OCI-LY1 (cell line): Measurements from ENCODE around the gene LYL1.

Source experiments
- H2AFZ ChIP-seq: fragments of 200-600 bp; sonication (generic), shearing (Covaris generic); 2 replicates; pipeline ENCODE4 v1.6.0; 2014; ENCODE audit warnings: antibody characterized with exemption, mild to moderate bottlenecking, low read length
- H3F3A ChIP-seq: fragments of 200-600 bp; sonication (generic), shearing (Covaris generic); 2 replicates; pipeline ENCODE4 v1.6.0; 2014; ENCODE audit warnings: mild to moderate bottlenecking, antibody characterized with exemption, low read length, moderate library complexity; ENCODE audit not compliant: insufficient read depth
- H3K27ac ChIP-seq: fragments of 200-600 bp; sonication (generic); 2 replicates; pipeline ENCODE4 v1.5.1; 2014; ENCODE audit warnings: low read length, mixed run types, mild to moderate bottlenecking, low read depth; ENCODE audit not compliant: poor library complexity, severe bottlenecking
- H3K27me3 ChIP-seq: fragments of 200-600 bp; sonication (generic); 2 replicates; pipeline ENCODE4 v1.6.0; 2014; ENCODE audit warnings: antibody characterized with exemption, mild to moderate bottlenecking, low read length, moderate library complexity; ENCODE audit not compliant: insufficient read depth
- H3K36me3 ChIP-seq: fragments of 200-600 bp; sonication (generic); 2 replicates; pipeline ENCODE4 v1.6.1; 2014; ENCODE audit warnings: mild to moderate bottlenecking, antibody characterized with exemption, low read length, moderate library complexity, mixed read lengths; ENCODE audit not compliant: insufficient read depth
- H3K4me1 ChIP-seq: fragments of 200-600 bp; sonication (generic); 2 replicates; pipeline ENCODE4 v1.5.1; 2014; ENCODE audit warnings: mild to moderate bottlenecking, low read length, moderate library complexity; ENCODE audit not compliant: insufficient read depth, severe bottlenecking
- H3K4me2 ChIP-seq: fragments of 200-600 bp; sonication (generic), shearing (Covaris generic); 2 replicates; pipeline ENCODE4 v1.6.1; 2014; ENCODE audit warnings: low read length
- H3K4me3 ChIP-seq: fragments of 200-600 bp; sonication (generic); 2 replicates; pipeline ENCODE4 v1.5.1; 2014; ENCODE audit warnings: low read length, low read depth, mild to moderate bottlenecking, mixed read lengths; ENCODE audit not compliant: poor library complexity, severe bottlenecking
- H3K79me2 ChIP-seq: fragments of 200-600 bp; shearing (Covaris generic); 2 replicates; pipeline ENCODE4 v1.6.1; 2016; ENCODE audit warnings: mixed run types, low read length, mixed read lengths; ENCODE audit not compliant: insufficient read depth
- H3K9ac ChIP-seq: fragments of 200-600 bp; sonication (generic), shearing (Covaris generic); 2 replicates; pipeline ENCODE4 v1.6.1; 2014; ENCODE audit warnings: mild to moderate bottlenecking, low read length, mixed read lengths
- H3K9me2 ChIP-seq: fragments of 200-600 bp; sonication (generic), shearing (Covaris generic); 2 replicates; pipeline ENCODE4 v1.6.1; 2014; ENCODE audit warnings: low read depth, mild to moderate bottlenecking, low read length, mixed read lengths
- H3K9me3 ChIP-seq: fragments of 200-600 bp; shearing (Covaris generic); 2 replicates; pipeline ENCODE4 v1.6.1; 2014; ENCODE audit warnings: low read length, mixed read lengths
- H4K20me1 ChIP-seq: fragments of 200-600 bp; sonication (generic), shearing (Covaris generic); 2 replicates; pipeline ENCODE4 v1.6.0; 2016; ENCODE audit warnings: mild to moderate bottlenecking, low read length; ENCODE audit not compliant: insufficient read depth
- EZH2 ChIP-seq: fragments of 200-600 bp; sonication (generic), shearing (Covaris generic); IDR thresholded peaks from 2 replicates; pipeline ENCODE4 v1.8.0; 2017; ENCODE audit warnings: borderline replicate concordance, mixed run types, mild to moderate bottlenecking, antibody characterized with exemption, low read length, moderate library complexity, mixed read lengths
- TF ChIP-seq, protein P1 (sequence below): fragments of 200-600 bp; sonication (generic), shearing (Covaris generic); IDR thresholded peaks from 2 replicates; pipeline ENCODE4 v1.5.1; 2017; ENCODE audit warnings: mild to moderate bottlenecking, antibody characterized with exemption, low read length, moderate library complexity, mixed read lengths

LYL1 gene

DNA sequence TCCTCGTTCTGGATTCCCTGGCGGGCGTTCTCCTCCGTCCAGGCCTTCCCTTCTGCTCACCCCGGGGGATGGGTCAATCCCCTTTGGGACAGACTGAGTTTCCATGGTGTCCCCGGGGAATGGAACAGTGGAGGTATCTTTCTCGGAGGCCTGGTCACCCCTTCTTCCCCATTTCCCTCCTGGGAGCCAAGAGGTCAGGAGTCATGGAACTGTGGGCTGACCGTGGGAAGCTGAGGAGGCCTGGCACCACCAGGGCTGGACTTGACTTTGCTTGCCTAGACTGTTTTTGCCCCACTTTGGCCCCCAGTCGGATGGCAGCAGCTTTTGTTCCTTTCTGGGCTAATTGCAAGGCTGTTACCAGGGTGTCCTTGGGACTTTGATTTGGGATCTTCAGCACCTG is 17.4 kb upstream of the LYL1 start:
- no peaks in the 10 kb centered on the region for H4K20me1 ChIP-seq
- peak overlapping the region; percentile 100 for H3K4me3 ChIP-seq
- H3K9me3 ChIP-seq: no peaks in the 10 kb centered on the region
- no peak overlapping the region for H3K27ac ChIP-seq
- no peaks in the 10 kb centered on the region for H3K27me3 ChIP-seq
- peaks cover 27% of the 10 kb centered on the region; the same call in 1 of the 2 replicates for H3K36me3 ChIP-seq
- no peaks in the 10 kb centered on the region for H3K9me2 ChIP-seq
- H2AFZ ChIP-seq: no peak overlapping the region
- peaks cover 51% of the 10 kb centered on the region for H3K4me1 ChIP-seq
- peak overlapping the region; percentile 80 for H3K4me2 ChIP-seq
- H3F3A ChIP-seq: peaks cover 4% of the 10 kb centered on the region; the same call in 1 of the 2 replicates
- peaks cover 44% of the 10 kb centered on the region for H3K79me2 ChIP-seq
- TF ChIP-seq, protein P1, sequence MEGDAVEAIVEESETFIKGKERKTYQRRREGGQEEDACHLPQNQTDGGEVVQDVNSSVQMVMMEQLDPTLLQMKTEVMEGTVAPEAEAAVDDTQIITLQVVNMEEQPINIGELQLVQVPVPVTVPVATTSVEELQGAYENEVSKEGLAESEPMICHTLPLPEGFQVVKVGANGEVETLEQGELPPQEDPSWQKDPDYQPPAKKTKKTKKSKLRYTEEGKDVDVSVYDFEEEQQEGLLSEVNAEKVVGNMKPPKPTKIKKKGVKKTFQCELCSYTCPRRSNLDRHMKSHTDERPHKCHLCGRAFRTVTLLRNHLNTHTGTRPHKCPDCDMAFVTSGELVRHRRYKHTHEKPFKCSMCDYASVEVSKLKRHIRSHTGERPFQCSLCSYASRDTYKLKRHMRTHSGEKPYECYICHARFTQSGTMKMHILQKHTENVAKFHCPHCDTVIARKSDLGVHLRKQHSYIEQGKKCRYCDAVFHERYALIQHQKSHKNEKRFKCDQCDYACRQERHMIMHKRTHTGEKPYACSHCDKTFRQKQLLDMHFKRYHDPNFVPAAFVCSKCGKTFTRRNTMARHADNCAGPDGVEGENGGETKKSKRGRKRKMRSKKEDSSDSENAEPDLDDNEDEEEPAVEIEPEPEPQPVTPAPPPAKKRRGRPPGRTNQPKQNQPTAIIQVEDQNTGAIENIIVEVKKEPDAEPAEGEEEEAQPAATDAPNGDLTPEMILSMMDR: no peak
- TF ChIP-seq EZH2: no peak
- H3K9ac ChIP-seq: peak overlapping the region; percentile 99; the same call in 1 of the 2 replicates

DNA sequence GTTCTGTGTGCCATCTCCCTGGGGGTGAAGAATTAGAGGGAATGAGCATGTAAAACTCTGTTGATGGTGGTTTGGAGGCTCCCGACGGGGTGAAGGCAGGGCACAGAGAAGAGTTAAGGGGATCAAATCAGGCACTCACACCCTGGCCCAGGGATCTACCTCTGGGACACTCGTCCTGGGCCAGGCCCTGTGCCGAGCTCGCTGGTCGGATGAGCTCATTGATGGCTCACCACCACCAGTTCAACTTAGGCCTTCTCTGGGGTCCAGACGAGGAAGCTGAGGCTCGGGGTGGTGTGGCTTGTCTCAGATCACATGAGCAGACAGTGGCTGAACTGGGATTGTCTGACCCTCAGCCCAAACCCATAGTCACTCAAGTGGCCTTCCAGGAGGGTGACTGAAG is 17.0 kb upstream of the LYL1 start:
- TF ChIP-seq, protein P1: no peak
- TF ChIP-seq EZH2: no peak
- Histone ChIP-seq H2AFZ (no peak overlapping the region), H3K79me2 (peaks cover 44% of the 10 kb centered on the region), H3K9me2 (no peaks in the 10 kb centered on the region), H4K20me1 (no peaks in the 10 kb centered on the region), H3K27me3 (no peaks in the 10 kb centered on the region), H3K4me2 (peak overlapping the region; percentile 80), H3K36me3 (peaks cover 23% of the 10 kb centered on the region; the same call in 1 of the 2 replicates), H3K4me1 (peaks cover 52% of the 10 kb centered on the region), H3K9ac (peak overlapping the region; percentile 99), H3F3A (peaks cover 4% of the 10 kb centered on the region; the same call in 1 of the 2 replicates), H3K27ac (no peak overlapping the region), H3K4me3 (peak overlapping the region; percentile 100), H3K9me3 (no peaks in the 10 kb centered on the region)

- H3K9me3 ChIP-seq: no peaks in the 10 kb centered on the region
- H3K4me2 ChIP-seq: peak overlapping the region; percentile 80
- H3K4me3 ChIP-seq: peak overlapping the region; percentile 100
- H3K4me1 ChIP-seq: peaks cover 52% of the 10 kb centered on the region
- peaks cover 20% of the 10 kb centered on the region; the same call in 1 of the 2 replicates for H3K36me3 ChIP-seq
- H3K79me2 ChIP-seq: peaks cover 44% of the 10 kb centered on the region
- no peaks in the 10 kb centered on the region for H3K27me3 ChIP-seq
- H3K9ac ChIP-seq: peak overlapping the region; percentile 99
- no peaks in the 10 kb centered on the region for H4K20me1 ChIP-seq
- peak overlapping the region; percentile 56 for H3K27ac ChIP-seq
- H3K9me2 ChIP-seq: no peaks in the 10 kb centered on the region
- TF ChIP-seq, protein P1: no peak
- TF ChIP-seq EZH2: no peak
- no peak overlapping the region for H2AFZ ChIP-seq
- peaks cover 4% of the 10 kb centered on the region; the same call in 1 of the 2 replicates for H3F3A ChIP-seq
Observed at GRCh38 chr19:13118424-13119193, 16.0 kb upstream of the LYL1 start.
